NCI-H2107 (cell line): ENCODE data around the gene TP53I3.
"Not testable (repeated sequence)": the region's sequence is repeated elsewhere in the genome, so short reads cannot be mapped to it uniquely, and the experiment has no call there.

ENCODE experiments used
- DNase-seq: peaks from one replicate; lab custom pipeline; 2025; lab: John Stamatoyannopoulos, UW

Gene TP53I3

GRCh38 chr2:24100732-24101131 lies 16.1 kb upstream of the TP53I3 start:
- DNase-seq, result not testable (repeated sequence)

DNA sequence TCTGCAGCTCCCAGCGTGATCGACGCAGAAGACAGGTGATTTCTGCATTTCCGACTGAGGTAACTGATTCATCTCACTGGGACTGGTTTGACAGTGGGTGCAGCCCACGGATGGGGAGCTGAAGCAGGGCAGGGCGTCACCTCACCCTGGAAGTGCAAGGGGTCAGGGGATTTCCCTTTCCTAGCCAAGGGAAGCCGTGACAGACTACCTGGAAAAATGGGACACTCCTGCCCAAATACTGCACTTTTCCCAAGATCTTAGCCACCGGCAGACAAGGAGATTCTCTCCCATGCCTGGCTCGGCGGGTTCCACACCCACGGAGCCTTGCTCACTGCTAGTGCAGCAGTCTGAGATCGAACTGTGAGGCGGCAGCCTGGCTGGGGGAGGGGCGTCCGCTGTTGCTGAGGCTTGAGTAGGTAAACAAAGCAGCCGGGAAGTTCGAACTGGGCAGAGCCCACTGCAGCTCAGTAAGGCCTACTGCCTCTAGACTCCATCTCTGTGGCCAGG lies 10.6 kb upstream of the TP53I3 start:
- DNase-seq, result not testable (repeated sequence)

GRCh38 chr2:24093270-24093669 lies 8.6 kb upstream of the TP53I3 start:
- DNase-seq, result not testable (repeated sequence)

- DNase-seq, result no peak
Measured at GRCh38 chr2:24088821-24089359, 4.3 kb upstream of the TP53I3 start.

DNA sequence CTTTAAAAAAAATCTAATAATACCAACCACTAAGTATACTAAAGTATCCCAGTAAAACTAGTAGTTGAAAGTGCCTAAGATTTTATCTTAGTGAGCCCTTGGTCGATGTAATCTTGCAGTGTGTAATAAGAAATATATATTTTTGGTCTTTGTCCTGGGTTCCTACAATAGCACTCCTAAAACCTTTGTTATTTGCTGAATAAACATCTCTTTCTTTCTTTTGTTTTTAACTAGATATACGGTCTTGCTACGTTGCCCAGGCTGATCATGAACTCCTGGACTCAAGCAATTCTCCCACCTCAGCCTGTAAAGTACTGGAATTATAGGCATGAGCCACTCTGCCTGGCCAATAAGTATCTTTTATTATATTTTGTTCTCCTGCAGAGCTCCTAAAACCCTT lies 2.4 kb upstream of the TP53I3 start:
- no peak for DNase-seq

DNA sequence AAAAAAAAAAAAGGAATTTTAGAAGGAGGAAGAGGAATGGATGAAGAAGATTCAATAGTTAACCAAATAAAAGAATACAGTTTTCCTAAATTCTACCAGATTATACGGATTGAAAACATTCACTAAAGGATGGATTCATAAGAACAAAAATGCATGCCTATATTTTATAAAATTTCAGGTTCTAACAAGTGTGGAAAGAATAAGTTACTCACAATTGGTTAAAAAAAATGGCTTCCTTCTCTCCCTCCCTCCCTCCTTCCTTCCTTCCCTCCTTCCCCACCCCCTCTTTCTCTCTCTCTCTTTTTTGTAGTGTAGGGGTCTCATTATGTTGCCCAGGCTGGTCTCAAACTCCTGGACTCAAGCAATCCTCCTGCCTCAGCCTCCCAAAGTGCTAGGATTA lies 1.6 kb upstream of the TP53I3 start:
- DNase-seq, result no peak

DNA sequence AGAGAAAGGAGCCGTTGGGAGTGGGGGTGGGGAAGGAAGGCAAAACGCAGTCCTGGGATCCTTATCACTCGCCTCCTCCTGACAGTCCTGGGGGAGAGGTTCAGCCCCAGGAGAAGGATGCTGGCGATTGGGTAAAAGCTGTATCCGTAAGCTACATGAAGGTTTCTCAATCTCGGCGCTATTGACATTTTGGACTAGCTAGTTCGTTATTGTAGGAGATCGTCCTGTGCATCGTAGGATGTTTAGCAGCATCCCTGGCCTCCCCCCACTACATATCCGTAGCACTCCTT lies 511 bp upstream of the TP53I3 start:
- no peak for DNase-seq

DNA sequence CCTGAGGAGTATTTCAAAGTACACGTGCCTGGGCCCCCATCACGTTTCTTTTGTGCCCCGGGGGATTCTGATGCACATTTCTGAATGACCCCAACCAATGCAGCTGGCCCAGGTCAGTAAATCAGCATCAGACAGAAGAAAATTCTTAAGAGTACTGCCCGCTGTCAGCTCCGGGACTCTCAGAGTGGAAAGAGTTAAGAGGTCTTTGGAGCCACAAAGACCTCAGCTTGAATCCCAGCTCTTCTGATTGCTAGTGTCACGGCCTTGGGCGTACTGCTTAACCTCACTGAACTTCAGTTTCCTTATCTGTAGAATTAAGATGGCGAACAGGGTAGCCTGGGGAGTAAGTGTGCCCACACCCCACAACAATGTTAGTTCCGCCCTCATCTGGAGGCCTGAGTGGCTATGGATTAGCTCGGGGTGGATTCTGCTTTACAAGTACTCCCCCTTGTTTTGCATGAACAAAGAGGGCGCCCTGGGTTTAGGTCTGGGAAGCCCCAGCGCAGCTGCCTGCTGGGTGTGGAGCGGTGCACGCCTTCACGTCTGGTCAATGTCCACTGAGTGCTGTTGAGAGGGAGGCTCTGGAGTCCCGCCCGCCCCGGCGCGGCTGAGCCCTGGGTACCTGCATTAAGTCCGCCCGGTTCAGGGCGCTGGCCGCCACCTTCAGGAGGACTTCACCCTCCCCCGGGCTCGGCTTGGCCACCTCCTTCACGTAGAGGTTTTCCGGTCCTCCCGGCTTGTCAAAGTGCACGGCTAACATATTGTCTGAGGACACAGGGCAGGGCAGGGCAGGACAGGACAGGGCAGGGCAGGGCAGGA lies 858 bp downstream of the TP53I3 start:
- DNase-seq, result peak; percentile 27

GRCh38 chr2:24082787-24083566 lies 1.7 kb downstream of the TP53I3 start:
- no peak for DNase-seq

GRCh38 chr2:24080701-24081100 lies 3.9 kb downstream of the TP53I3 start:
- DNase-seq, result no peak

DNA sequence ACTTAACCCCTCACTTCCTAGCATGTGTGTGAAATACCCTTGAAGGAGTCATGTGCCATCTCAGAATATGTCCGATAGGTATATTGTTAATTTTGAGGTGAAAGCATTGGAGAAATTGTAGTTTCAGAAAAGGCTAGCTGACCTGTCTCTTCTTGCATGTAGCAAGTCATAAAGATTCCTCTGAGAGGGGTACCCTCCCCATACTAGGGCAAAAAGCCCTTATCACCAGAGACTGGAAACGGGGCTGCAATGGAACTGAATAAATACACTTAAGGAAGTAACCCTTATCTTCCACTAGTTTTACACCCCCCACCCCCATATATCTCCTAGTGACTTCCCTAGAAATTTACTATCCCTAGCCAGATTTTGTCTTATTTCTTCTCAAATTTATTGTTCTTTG lies 6.8 kb downstream of the TP53I3 start:
- DNase-seq, result no peak

- DNase-seq, result no peak
Measured at GRCh38 chr2:24077535-24077877, 7.1 kb downstream of the TP53I3 start.

DNA sequence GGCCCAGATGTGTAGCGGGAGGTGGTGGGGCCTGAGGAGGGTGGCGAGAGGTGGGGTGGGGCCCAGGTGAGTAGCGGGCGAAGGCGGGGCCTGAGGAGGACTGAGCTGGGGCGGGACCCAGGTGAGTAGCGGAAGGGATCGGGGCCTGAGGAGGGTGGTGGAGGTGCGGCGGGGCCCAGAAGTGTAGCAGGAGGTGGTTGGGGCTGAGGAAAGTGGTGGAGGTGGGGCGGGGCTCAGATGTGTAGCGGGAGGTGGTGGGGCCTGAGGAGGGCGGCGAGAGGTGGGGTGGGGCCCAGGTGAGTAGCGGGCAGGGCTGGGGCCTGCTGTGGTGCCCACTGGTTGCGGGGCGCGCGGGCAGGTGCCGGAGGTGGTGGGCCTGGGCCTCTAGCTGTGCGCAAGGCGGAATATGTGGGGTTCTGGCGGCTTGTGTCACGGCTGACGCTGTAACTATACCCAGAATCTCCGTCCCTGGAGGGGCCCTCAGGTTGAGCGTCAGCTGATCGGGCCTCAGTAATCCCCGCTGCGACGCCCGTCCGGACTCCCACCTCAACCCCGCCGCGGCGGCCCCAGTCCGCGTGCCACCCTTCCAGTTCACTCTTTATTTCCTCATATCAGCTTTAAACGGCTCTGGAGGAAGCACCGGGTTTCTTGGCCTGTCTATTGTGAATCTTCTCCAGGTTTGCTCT lies 7.6 kb downstream of the TP53I3 start:
- no peak for DNase-seq

DNA sequence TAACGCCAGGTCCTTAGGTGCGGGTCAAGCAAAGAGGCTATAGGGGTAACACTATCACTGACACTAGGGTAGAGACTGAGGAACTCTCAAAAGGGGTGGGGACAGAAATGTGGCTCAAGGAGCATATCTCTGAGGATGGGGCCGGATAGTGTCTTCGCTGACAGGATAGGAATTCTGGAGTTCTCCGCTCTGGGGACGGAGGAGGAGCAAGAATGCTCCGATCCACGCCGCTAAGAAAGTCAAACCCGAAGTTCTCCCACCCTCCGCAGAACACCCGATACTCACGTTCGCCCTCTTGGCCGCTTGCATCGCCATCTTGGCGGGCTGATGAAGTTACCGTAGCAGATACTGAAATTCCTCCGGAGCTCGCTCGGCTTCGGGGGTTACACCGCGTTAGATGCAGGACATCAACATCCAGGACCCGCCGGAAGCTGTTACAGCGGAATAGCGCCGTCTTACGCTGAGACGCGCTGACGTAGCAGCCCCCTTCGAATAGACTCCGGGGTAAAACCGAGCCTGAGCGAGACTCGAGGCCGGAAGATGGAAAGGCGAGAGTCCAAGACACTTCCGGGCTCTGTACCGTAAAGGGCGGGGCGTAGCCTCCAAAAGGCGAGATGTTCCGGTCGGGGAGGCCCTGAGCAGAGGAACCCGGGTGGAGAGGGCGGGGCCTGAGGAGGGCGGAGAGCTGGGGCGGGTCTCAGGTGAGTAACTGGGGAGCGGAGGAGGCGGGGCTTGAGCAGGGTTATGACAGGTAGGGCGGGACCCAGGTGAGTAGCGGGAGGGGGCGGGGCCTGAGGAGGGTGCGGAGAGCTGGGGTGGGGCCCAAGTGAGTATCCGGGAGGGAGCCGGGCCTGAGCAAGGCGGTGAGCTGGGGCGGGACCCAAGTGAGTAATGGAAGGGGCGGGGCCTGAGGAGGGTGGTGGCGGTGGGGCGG lies 8.5 kb downstream of the TP53I3 start, which contains the start of gene SF3B6:
SF3B6 (minus strand) TSS at position 412 of the 934 bp plus-strand sequence; CDS start at position 315, 97 bp downstream.
- DNase-seq, result peak; percentile 98

DNA sequence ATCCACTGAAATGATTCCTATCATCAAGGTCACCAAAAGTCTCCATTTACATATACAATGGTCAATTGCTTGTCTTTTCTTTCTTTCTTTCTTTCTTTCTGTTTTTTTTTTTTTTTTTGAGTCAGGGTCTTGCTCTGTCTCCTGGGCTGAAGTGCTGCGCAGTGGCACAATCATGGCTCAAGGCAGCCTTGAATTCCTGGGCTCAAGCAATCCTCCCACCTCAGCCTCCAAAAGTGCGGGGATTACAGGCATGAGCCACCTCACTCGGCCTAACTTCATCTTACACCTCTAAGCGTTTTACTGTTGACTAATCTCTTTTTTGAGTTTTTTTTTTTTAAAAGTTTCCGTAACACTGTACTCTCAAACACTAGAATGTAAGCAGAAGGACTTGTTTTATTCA lies 9.4 kb downstream of the TP53I3 start:
- no peak for DNase-seq

DNA sequence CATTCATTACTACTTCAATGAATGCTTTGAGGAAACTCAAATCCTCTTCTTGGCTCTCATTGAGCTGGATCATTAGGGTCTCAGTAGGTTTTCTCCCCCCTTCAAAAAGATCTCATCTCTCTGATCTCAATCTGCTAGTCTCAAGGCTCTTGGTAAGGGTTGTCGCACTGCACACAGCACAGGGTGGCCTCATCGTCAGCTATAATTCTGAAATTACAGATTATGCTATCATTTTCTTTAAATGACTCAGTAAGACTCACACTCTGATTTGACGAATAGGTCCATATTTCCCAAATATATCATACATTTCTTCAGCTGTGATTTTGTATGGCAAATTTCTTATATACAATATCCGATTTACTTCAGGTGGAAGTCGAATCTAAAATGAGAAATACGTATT lies 10.8 kb downstream of the TP53I3 start:
- no peak for DNase-seq

DNA sequence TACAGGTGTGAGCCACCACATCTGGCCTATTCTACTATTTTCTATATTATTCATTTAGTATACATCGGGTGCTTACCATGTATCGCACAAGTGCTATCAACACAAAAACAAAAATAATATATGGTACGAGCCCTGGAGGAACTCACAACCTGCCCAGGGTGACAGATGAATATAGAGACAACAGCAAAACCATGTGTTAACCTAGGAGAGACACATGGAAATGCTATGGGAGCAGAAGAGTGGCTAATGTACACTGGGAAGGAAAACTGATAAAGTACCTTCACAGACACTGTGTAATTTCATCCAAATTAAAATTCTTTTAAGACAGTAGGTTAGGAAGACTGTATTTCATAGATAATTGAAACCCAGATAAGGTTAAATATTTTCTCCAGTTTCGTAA lies 12.4 kb downstream of the TP53I3 start:
- no peak for DNase-seq

DNA sequence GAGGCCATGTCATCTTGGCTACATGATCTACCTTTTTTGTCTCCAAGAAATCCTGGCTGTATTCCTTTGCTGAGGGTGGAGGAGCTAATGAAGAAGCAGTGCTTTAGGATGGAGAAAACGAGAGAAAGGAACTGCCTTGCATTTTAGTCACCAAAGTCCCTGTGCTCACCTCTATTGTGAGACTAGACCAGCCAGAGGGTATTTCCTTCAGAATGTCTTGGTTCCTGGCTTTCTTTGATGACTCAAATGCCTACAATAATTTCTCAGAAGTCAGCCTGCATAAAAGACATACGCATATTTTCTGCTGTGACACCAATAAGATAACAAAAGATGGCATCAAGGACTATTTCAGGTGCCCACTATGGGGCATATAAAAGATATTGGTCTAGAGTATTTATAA lies 19.3 kb downstream of the TP53I3 start:
- no peak for DNase-seq

- DNase-seq, result no peak
Measured at GRCh38 chr2:24058564-24059271, 25.9 kb downstream of the TP53I3 start.

DNA sequence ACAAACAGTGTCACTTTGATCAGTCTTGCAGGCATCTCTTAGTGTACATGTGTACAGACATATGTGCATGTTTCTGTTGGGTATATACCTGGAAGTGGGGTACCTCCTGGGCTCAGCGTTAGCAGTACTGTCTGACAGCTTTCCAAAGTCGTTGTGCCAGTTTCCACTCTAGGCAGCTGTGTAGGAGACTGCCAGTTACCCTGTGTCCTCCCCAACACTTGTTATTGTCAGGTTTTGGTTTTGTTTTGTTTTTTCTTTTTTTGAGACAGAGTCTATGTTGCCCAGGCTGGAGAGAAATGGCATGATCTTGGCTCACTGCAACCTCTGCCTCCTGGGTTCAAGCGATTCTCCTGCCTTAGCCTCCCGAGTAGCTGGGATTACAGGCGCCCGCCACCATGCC lies 28.9 kb downstream of the TP53I3 start:
- DNase-seq, result no peak
